IMR-90 (cell line): ENCODE measurements around the gene RNF141. TPM values are rescaled to one million over a fixed set of nuclear protein-coding genes. Genes with fewer than 3 reads are reported as not detected.

Experiments used
- polyA plus RNA-seq, 3 experiments: library from polyadenylated mRNA; depleted of rRNA; stranded (reverse); fragments of >200 nt; gene quantifications; 2 replicates each; pipeline ENCODE4 v1.2.3, GENCODE V29; 2012; ENCODE audit warnings: low replicate concordance in 1 of 3
- total RNA-seq: library from RNA; depleted of rRNA; stranded (reverse); fragments of >200 nt; gene quantifications from 2 replicates; pipeline ENCODE4 v1.2.3, GENCODE V29; 2012; rRNA removed

The RNF141 gene
- total and polyA plus RNA-seq, 2 of the 4 experiments (the other 2 are of a cell fraction), result 13.8 to 18.6 TPM

Other genes starting within 250 kb of the RNF141 start
- gene SBF2, start 247.0 kb downstream of the RNF141 start, total RNA-seq, result 45.8 and 51.8 TPM in 2 replicates
- 21.7 and 23.8 TPM in 2 replicates for gene SBF2, start 247.0 kb downstream of the RNF141 start, polyA plus RNA-seq (2012; rRNA removed)
- gene ADM, start 236.1 kb downstream of the RNF141 start, total RNA-seq, result 328 and 559 TPM in 2 replicates
- 268 and 357 TPM in 2 replicates for gene ADM, start 236.1 kb downstream of the RNF141 start, polyA plus RNA-seq (2012; rRNA removed)
- 8.1 and 8.6 TPM in 2 replicates for gene AMPD3, start 85.9 kb downstream of the RNF141 start, total RNA-seq
- gene AMPD3, start 85.9 kb downstream of the RNF141 start, polyA plus RNA-seq (2012; rRNA removed), result 10.8 and 12.1 TPM in 2 replicates
- gene LYVE1, start 27.5 kb upstream of the RNF141 start, total RNA-seq, result not detected in 2 replicates
- gene LYVE1, start 27.5 kb upstream of the RNF141 start, polyA plus RNA-seq (2012; rRNA removed), result not detected in 2 replicates
- 21.1 and 25.8 TPM in 2 replicates for gene IRAG1, start 152.6 kb upstream of the RNF141 start, total RNA-seq
- 17.6 and 19.4 TPM in 2 replicates for gene IRAG1, start 152.6 kb upstream of the RNF141 start, polyA plus RNA-seq (2012; rRNA removed)
- gene CTR9, start 210.1 kb upstream of the RNF141 start, total RNA-seq, result 37.1 and 38.3 TPM in 2 replicates
- gene CTR9, start 210.1 kb upstream of the RNF141 start, polyA plus RNA-seq (2012; rRNA removed), result 14.4 and 16.8 TPM in 2 replicates